Measurements from ENCODE around the gene KHDC1L. TPM values are rescaled to one million over a fixed set of nuclear protein-coding genes. Genes with fewer than 3 reads are reported as not detected.

KHDC1L gene
- total and polyA plus RNA-seq, 7 donors = not detected

DNA sequence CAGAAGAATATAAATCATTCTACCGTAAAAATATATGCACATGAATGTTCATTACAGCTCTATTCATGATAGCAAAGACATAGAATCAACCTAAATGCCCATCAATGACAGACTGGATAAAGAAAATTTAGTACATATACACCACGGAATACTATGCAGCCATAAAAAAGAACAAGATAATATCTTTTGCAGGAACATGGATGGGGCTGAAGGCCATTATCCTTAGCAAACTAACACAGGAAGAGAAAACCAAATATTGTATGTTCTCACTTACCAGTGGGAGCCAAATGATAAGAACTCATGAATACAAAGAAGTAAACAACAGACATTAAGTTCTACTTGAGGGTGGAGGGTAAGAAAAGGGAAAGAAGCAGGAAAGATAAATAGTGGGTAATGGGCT, 8.4 kb downstream of the KHDC1L start:
- TF ChIP-seq, protein P1, sequence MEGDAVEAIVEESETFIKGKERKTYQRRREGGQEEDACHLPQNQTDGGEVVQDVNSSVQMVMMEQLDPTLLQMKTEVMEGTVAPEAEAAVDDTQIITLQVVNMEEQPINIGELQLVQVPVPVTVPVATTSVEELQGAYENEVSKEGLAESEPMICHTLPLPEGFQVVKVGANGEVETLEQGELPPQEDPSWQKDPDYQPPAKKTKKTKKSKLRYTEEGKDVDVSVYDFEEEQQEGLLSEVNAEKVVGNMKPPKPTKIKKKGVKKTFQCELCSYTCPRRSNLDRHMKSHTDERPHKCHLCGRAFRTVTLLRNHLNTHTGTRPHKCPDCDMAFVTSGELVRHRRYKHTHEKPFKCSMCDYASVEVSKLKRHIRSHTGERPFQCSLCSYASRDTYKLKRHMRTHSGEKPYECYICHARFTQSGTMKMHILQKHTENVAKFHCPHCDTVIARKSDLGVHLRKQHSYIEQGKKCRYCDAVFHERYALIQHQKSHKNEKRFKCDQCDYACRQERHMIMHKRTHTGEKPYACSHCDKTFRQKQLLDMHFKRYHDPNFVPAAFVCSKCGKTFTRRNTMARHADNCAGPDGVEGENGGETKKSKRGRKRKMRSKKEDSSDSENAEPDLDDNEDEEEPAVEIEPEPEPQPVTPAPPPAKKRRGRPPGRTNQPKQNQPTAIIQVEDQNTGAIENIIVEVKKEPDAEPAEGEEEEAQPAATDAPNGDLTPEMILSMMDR (IDR thresholded peaks at IDR 0.05) = no peak
- Histone ChIP-seq H3K27me3 (ENCODE audit: insufficient read depth in 3 of 3, low read length in 2 of 3) (no peaks in the 10 kb centered on the region), H3K4me1 (no peaks in the 10 kb centered on the region), H3K9me3 (no peaks in the 10 kb centered on the region), H3K36me3 (ENCODE audit: insufficient read depth in 1 of 2, low read depth in 1 of 2) (no peaks in the 10 kb centered on the region), H3K4me3 (no peak overlapping the region), H3K27ac (no peak overlapping the region)
- DNase-seq (no peak), ATAC-seq (no peak)
- intact Hi-C loops (cut with DNase I) = no loop called here
- WGBS, 3 donors = 92 to 96% (median 95%) methylated on average over 2 of the region's 2 CpGs

DNA sequence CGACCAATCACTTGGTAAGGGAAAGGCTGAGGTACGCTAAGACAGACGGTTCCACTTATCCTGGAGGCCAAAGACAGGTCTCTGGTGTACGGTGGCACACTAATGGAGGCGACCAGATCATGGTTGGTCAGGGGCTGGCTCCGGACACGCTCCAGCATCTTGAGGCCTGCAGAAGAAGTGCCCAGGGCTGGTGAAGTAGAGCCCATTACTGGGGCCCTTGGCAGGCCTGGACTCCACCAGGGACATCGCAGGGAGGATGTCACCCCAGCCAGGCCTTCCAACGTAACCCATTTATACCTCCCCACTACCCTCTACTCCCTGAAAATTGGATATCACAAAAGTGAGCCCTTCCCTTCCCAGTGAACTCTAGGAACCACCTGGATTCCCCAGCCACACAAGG, 16.2 kb downstream of the KHDC1L start:
- H3K27me3 ChIP-seq (ENCODE audit: insufficient read depth in 3 of 3, low read length in 2 of 3) = no peaks in the 10 kb centered on the region
- 78 to 95% (median 79%) methylated on average over 9 of the region's 9 CpGs for WGBS, 3 donors
- H3K4me3 ChIP-seq = no peak overlapping the region
- intact Hi-C loops (cut with DNase I) = no loop called here
- no peak for ATAC-seq
- no peaks in the 10 kb centered on the region for H3K4me1 ChIP-seq
- no peaks in the 10 kb centered on the region for H3K9me3 ChIP-seq
- H3K27ac ChIP-seq = no peak overlapping the region
- TF ChIP-seq, protein P1 (IDR thresholded peaks at IDR 0.05) = no peak
- H3K36me3 ChIP-seq (ENCODE audit: insufficient read depth in 1 of 2, low read depth in 1 of 2) = no peaks in the 10 kb centered on the region
- DNase-seq = no peak

DNA sequence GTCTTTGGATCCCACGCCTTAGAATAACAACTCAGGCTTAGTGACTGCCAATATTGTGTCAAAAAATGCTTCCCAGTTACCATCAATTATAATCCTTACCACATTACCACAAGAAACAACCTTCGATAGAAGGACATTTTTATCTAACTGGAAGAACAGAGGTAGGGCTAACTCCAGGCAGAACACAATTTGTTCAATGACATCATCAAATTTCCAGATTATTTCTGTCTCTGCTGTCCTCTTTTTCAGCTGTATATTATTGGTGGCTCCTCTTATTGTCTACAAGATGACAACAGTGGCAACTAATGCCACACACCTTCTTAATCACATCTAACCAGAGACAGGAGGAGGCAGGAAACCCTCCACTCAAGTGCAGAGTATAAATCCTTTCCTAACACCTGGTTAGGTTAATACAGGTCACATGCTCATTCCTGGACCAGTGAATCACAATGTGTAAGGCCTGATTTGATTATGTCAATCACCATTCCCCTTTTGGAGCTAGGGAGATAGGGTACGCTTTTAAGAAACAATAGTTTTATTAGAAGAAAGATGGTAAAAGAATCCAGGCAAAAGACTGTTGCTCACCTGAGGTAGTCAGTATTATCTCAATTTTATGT, 18.0 kb downstream of the KHDC1L start:
- H3K9me3 ChIP-seq = no peaks in the 10 kb centered on the region
- no peak for DNase-seq
- H3K36me3 ChIP-seq (ENCODE audit: insufficient read depth in 1 of 2, low read depth in 1 of 2) = no peaks in the 10 kb centered on the region
- no peaks in the 10 kb centered on the region for H3K4me1 ChIP-seq
- no peak for ATAC-seq
- H3K4me3 ChIP-seq = no peak overlapping the region
- no peaks in the 10 kb centered on the region for H3K27me3 ChIP-seq (ENCODE audit: insufficient read depth in 3 of 3, low read length in 2 of 3)
- intact Hi-C loops (cut with DNase I) = no loop called here
- TF ChIP-seq, protein P1 (IDR thresholded peaks at IDR 0.05) = no peak
- WGBS, 3 donors = 82 to 90% (median 85%) methylated on average over 3 of the region's 3 CpGs
- no peak overlapping the region for H3K27ac ChIP-seq

DNA sequence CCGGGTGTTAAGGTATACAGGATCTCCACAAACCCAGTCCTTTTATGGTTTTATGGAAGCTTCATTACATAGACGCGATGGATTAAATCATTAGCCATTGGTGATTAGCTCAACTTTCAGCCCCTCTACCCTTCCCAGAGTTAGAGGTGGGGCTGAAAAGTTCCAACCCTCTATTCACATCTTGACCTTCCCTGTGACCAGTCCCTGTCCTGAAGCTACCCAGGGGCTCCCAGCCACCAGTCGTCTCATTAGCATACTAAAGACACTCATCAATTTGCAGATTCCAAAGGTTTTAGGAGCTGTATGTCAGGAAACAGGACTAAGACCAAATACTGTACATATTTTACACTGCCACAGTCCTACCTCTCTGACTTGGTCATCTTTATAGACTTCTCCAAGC, 21.0 kb downstream of the KHDC1L start:
- Histone ChIP-seq H3K4me1 (peaks cover 10% of the 10 kb centered on the region), H3K27ac (no peak overlapping the region), H3K36me3 (ENCODE audit: insufficient read depth in 1 of 2, low read depth in 1 of 2) (no peaks in the 10 kb centered on the region), H3K4me3 (no peak overlapping the region), H3K27me3 (ENCODE audit: insufficient read depth in 3 of 3, low read length in 2 of 3) (no peaks in the 10 kb centered on the region), H3K9me3 (no peaks in the 10 kb centered on the region)
- DNase-seq (no peak), ATAC-seq (no peak)
- 69 to 81% (median 74%) methylated on average over 4 of the region's 4 CpGs for WGBS, 3 donors
- TF ChIP-seq, protein P1 (IDR thresholded peaks at IDR 0.05) = no peak
- intact Hi-C loops (cut with DNase I) = no loop called here

DNA sequence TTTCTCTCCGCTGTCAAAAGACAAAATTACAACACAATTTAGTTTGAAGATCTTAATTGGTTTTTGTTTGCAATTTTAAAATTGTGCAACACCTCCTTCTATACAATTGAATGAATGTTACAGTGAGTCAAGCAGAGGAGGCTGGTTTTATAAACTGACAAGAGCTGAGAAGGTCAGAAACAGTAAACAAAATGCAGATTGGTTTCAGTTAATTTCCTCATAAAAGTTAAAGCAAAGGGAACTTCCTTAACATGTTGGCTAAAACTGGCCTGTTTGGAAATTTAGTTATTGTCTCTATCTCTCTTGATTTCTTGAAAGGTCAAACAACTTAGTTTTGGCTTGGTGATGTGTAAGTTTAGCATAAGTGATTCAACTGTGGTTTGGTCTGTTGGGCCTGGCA, 22.2 kb downstream of the KHDC1L start:
- DNase-seq (no peak), ATAC-seq (no peak)
- Histone ChIP-seq H3K9me3 (no peaks in the 10 kb centered on the region), H3K36me3 (ENCODE audit: insufficient read depth in 1 of 2, low read depth in 1 of 2) (no peaks in the 10 kb centered on the region), H3K27me3 (ENCODE audit: insufficient read depth in 3 of 3, low read length in 2 of 3) (no peaks in the 10 kb centered on the region), H3K27ac (no peak overlapping the region), H3K4me1 (peaks cover 10% of the 10 kb centered on the region), H3K4me3 (no peak overlapping the region)
- TF ChIP-seq, protein P1 (IDR thresholded peaks at IDR 0.05) = no peak
- intact Hi-C loops (cut with DNase I) = no loop called here
- 93 to 100% (median 95%) methylated on average over 1 of the region's 1 CpG for WGBS, 3 donors
